Measurements from ENCODE around the gene PCDH9. TPM values are rescaled to one million over a fixed set of nuclear protein-coding genes. Genes with fewer than 3 reads are reported as not detected.

The PCDH9 gene
- total and polyA plus RNA-seq, 2 of the 4 experiments (the other 2 are of a cell fraction): 2.2 to 10.2 TPM

DNA sequence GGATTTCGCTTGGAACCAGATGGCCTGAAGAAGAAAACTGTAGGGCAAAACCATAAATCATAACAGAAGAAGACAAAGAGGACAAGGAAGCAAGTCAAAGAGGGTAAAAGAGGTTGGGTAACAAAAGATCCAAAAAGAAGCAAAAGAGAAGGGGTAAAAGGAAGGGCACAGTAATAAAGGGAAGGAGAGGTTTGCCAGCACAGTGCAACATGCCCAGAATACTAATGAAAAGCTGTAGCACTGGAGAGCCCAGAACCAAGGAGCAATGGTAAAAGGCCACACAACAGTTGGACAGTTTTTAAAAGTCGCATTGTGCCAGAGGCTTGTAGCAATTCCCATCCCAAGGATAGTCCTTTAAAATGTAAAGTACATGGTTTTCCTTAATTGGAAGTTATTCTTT is 506.6 kb downstream of the PCDH9 start:
- no peak overlapping the region for H4K5ac ChIP-seq (ENCODE audit: low read depth, low read length)
- H3K27me3 ChIP-seq (ENCODE audit: control insufficient read depth, insufficient read depth, low read length): no peaks in the 10 kb centered on the region
- no peak overlapping the region for H3K18ac ChIP-seq (ENCODE audit: low read depth, low read length)
- no peak overlapping the region for H4K8ac ChIP-seq (ENCODE audit: low read depth in 2 of 2, low read length in 2 of 2)
- in situ Hi-C loops (cut with MboI; ENCODE audit: low sequenced_read_pairs) (no loop called here), intact Hi-C loops (cut with micrococcal nuclease) (no loop called here), dilution Hi-C loops (cut with HindIII; ENCODE audit: low sequenced_read_pairs, unreplicated experiment) (no loop called here)
- no CpG with 5 or more reads among the region's 2 CpGs for WGBS, 2 experiments (ENCODE audit: extremely low coverage in 2 of 2, insufficient read length in 1 of 2)
- H3K9me1 ChIP-seq (ENCODE audit: insufficient read depth, low read length): no peaks in the 10 kb centered on the region
- H3K14ac ChIP-seq (replicated peaks; ENCODE audit: low read depth, low read length): no peak overlapping the region
- ChIA-PET CTCF (no interaction called here), POLR2A (ENCODE audit: unreplicated experiment) (interaction anchor here (0.6 kb wide), 1 partner anchor 10 kb away, joined by 5 read pairs; no protein-coding TSS in a partner anchor)
- DNase-seq (no peak), ATAC-seq (ENCODE audit: low read depth) (no peak)
- no peak overlapping the region for H3K27ac ChIP-seq (ENCODE audit: insufficient read depth, low read length)
- H3K36me3 ChIP-seq (ENCODE audit: control insufficient read depth, insufficient read depth, low read length): no peaks in the 10 kb centered on the region
- no TSS peak for BruUV-seq (replicated peaks)
- no peaks in the 10 kb centered on the region for H4K20me1 ChIP-seq (ENCODE audit: insufficient read depth, low read length)
- no peak overlapping the region for H3K4me3 ChIP-seq (ENCODE audit: insufficient read depth, low read depth, low read length)
- H3K79me1 ChIP-seq (ENCODE audit: low read depth in 1 of 2, low read length in 2 of 2): no peaks in the 10 kb centered on the region
- no peak overlapping the region for H3K9ac ChIP-seq (ENCODE audit: low read depth, low read length)
- no peak overlapping the region for H2BK5ac ChIP-seq (ENCODE audit: low read depth, low read length, poor library complexity, severe bottlenecking)
- H3K4me2 ChIP-seq (ENCODE audit: low read depth, low read length): no peak overlapping the region
- TF ChIP-seq CHD1 (IDR thresholded peaks at IDR 0.05; ENCODE audit: low read depth, low read length): no peak
- TF ChIP-seq, protein P1, sequence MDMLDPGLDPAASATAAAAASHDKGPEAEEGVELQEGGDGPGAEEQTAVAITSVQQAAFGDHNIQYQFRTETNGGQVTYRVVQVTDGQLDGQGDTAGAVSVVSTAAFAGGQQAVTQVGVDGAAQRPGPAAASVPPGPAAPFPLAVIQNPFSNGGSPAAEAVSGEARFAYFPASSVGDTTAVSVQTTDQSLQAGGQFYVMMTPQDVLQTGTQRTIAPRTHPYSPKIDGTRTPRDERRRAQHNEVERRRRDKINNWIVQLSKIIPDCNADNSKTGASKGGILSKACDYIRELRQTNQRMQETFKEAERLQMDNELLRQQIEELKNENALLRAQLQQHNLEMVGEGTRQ (IDR thresholded peaks at IDR 0.05; ENCODE audit: low read depth, low read length): no peak
- TF ChIP-seq FOS (IDR thresholded peaks at IDR 0.05; ENCODE audit: low read depth, low read length): no peak
- TF ChIP-seq MXI1 (IDR thresholded peaks at IDR 0.05; ENCODE audit: borderline replicate concordance, low read depth, low read length): no peak
- TF ChIP-seq SMC3 (IDR thresholded peaks at IDR 0.05; ENCODE audit: low read depth, low read length): no peak
- TF ChIP-seq NFE2L2 (IDR thresholded peaks at IDR 0.05; ENCODE audit: low read depth, low read length): no peak
- no peak for TF ChIP-seq BHLHE40 (IDR thresholded peaks at IDR 0.05; ENCODE audit: low read depth, low read length)
- TF ChIP-seq ELK1 (IDR thresholded peaks at IDR 0.05; ENCODE audit: borderline replicate concordance, low read depth, low read length): no peak
- no peak for TF ChIP-seq RAD21 (IDR thresholded peaks at IDR 0.05; ENCODE audit: low read length)
- no peak for TF ChIP-seq CTCF (conservative IDR thresholded peaks at IDR 0.05; ENCODE audit: low read depth, low read length)
- no peak for TF ChIP-seq CEBPB (IDR thresholded peaks at IDR 0.05; ENCODE audit: low read depth, low read length)
- no peak for TF ChIP-seq RFX5 (IDR thresholded peaks at IDR 0.05; ENCODE audit: low read depth, low read length)
- no peak for TF ChIP-seq POLR2A (IDR thresholded peaks at IDR 0.05; ENCODE audit: low read depth, low read length)
- H2AFZ ChIP-seq (replicated peaks; ENCODE audit: low read length, poor library complexity): no peak overlapping the region
- H3K4ac ChIP-seq (ENCODE audit: low read depth, low read length): no peak overlapping the region
- H3K56ac ChIP-seq (ENCODE audit: extremely low read depth, insufficient read depth, low read length): no peak overlapping the region
- H3K9me3 ChIP-seq (ENCODE audit: control insufficient read depth, insufficient read depth, low read length): no peaks in the 10 kb centered on the region
- no peak overlapping the region for H2BK20ac ChIP-seq (ENCODE audit: low read depth, low read length)
- no peak overlapping the region for H2AK9ac ChIP-seq (replicated peaks; ENCODE audit: low read depth, low read length, poor library complexity)
- H2BK120ac ChIP-seq (ENCODE audit: low read depth, low read length): no peak overlapping the region
- no peak overlapping the region for H3K23ac ChIP-seq (ENCODE audit: low read depth, low read length)
- H2AK5ac ChIP-seq (ENCODE audit: low read depth, low read length): no peak overlapping the region
- no peaks in the 10 kb centered on the region for H3K4me1 ChIP-seq (ENCODE audit: control insufficient read depth, insufficient read depth, low read length)
- H2BK15ac ChIP-seq (ENCODE audit: low read depth, low read length): no peak overlapping the region
- H4K91ac ChIP-seq (ENCODE audit: insufficient read depth, low read depth, low read length): no peak overlapping the region

All from IMR-90 (cell line).